ENCODE measurements around the gene TDRD12. TPM values are rescaled to one million over a fixed set of nuclear protein-coding genes. Genes with fewer than 3 reads are reported as not detected.

Gene TDRD12
- total and polyA plus RNA-seq, 7 donors: 0.06 to 1.5 (median 0.28) TPM; not detected in 4

- TF ChIP-seq POLR2A (IDR thresholded peaks at IDR 0.05) (no peak), POLR2AphosphoS5 (IDR thresholded peaks at IDR 0.05) (no peak), CTCF (IDR thresholded peaks at IDR 0.05) (no peak), EP300 (IDR thresholded peaks at IDR 0.05) (no peak)
- Histone ChIP-seq H3K9me3 (no peaks in the 10 kb centered on the region), H3K4me3 (no peak overlapping the region), H3K27ac (no peak overlapping the region), H3K36me3 (peaks cover 0 to 28% (median 4%) of the 10 kb centered on the region in 4 donors), H3K4me1 (no peaks in the 10 kb centered on the region), H3K27me3 (no peaks in the 10 kb centered on the region)
- no peak for DNase-seq
- intact Hi-C loops (cut with DNase I): no loop called here
- 83 to 92% methylated on average over 5 of the region's 5 CpGs for WGBS, 2 donors
Observed at GRCh38 chr19:32717496-32717895, 2.1 kb upstream of the TDRD12 start.

GRCh38 chr19:32718286-32718685, 1.3 kb upstream of the TDRD12 start:
- H3K4me1 ChIP-seq: no peaks in the 10 kb centered on the region

GRCh38 chr19:32720216-32720935, 809 bp downstream of the TDRD12 start:
- H3K4me1 ChIP-seq: no peaks in the 10 kb centered on the region
- TF ChIP-seq EP300 (IDR thresholded peaks at IDR 0.05): no peak
- H3K36me3 ChIP-seq: peaks cover 0 to 1% (median 0%) of the 10 kb centered on the region in 4 donors
- WGBS, 2 donors: 94 to 96% methylated on average over 22 of the region's 22 CpGs
- no peaks in the 10 kb centered on the region for H3K27me3 ChIP-seq
- intact Hi-C loops (cut with DNase I): no loop called here
- H3K4me3 ChIP-seq: no peak overlapping the region
- H3K9me3 ChIP-seq: no peaks in the 10 kb centered on the region
- no peak overlapping the region for H3K27ac ChIP-seq
- no peak for DNase-seq

More at GRCh38 chr19:32718286-32718685, 1.3 kb upstream of the TDRD12 start:
- DNase-seq: no peak
- no peak overlapping the region for H3K4me3 ChIP-seq
- H3K27me3 ChIP-seq: no peaks in the 10 kb centered on the region
- intact Hi-C loops (cut with DNase I): no loop called here
- no peaks in the 10 kb centered on the region for H3K9me3 ChIP-seq
- 81 to 92% methylated on average over 7 of the region's 7 CpGs for WGBS, 2 donors
- no peak overlapping the region for H3K27ac ChIP-seq
- TF ChIP-seq POLR2AphosphoS5 (IDR thresholded peaks at IDR 0.05) (no peak), POLR2A (IDR thresholded peaks at IDR 0.05) (no peak), EP300 (IDR thresholded peaks at IDR 0.05) (no peak), CTCF (IDR thresholded peaks at IDR 0.05) (no peak)
- peaks cover 0 to 20% (median 2%) of the 10 kb centered on the region in 4 donors for H3K36me3 ChIP-seq

GRCh38 chr19:32720936-32721250, 1.3 kb downstream of the TDRD12 start:
- 97 to 98% methylated on average over 22 of the region's 22 CpGs for WGBS, 2 donors
- no peaks in the 10 kb centered on the region for H3K36me3 ChIP-seq
- TF ChIP-seq CTCF (IDR thresholded peaks at IDR 0.05) (no peak), EP300 (IDR thresholded peaks at IDR 0.05) (no peak), POLR2A (IDR thresholded peaks at IDR 0.05) (no peak), POLR2AphosphoS5 (IDR thresholded peaks at IDR 0.05) (no peak)
- DNase-seq: no peak
- intact Hi-C loops (cut with DNase I): no loop called here
- H3K27ac ChIP-seq: no peak overlapping the region
- H3K4me1 ChIP-seq: no peaks in the 10 kb centered on the region
- no peaks in the 10 kb centered on the region for H3K9me3 ChIP-seq
- no peaks in the 10 kb centered on the region for H3K27me3 ChIP-seq
- no peak overlapping the region for H3K4me3 ChIP-seq

- Histone ChIP-seq H3K27ac (no peak overlapping the region), H3K4me1 (no peaks in the 10 kb centered on the region), H3K36me3 (no peaks in the 10 kb centered on the region), H3K9me3 (no peaks in the 10 kb centered on the region), H3K27me3 (no peaks in the 10 kb centered on the region), H3K4me3 (no peak overlapping the region)
- no peak for DNase-seq
- TF ChIP-seq EP300 (IDR thresholded peaks at IDR 0.05) (no peak), POLR2AphosphoS5 (IDR thresholded peaks at IDR 0.05) (no peak)
- 85 to 89% methylated on average over 4 of the region's 4 CpGs for WGBS, 2 donors
- intact Hi-C loops (cut with DNase I): no loop called here
Observed at GRCh38 chr19:32735936-32736335, 16.4 kb downstream of the TDRD12 start.

- Histone ChIP-seq H3K27ac (no peak overlapping the region), H3K27me3 (peaks cover 0 to 4% (median 0%) of the 10 kb centered on the region in 3 donors), H3K36me3 (no peaks in the 10 kb centered on the region), H3K4me1 (no peaks in the 10 kb centered on the region), H3K4me3 (no peak overlapping the region), H3K9me3 (no peaks in the 10 kb centered on the region)
- TF ChIP-seq EP300 (IDR thresholded peaks at IDR 0.05) (no peak), POLR2AphosphoS5 (IDR thresholded peaks at IDR 0.05) (no peak), CTCF (IDR thresholded peaks at IDR 0.05) (no peak), POLR2A (IDR thresholded peaks at IDR 0.05) (no peak)
- intact Hi-C loops (cut with DNase I): no loop called here
- WGBS, 2 donors: 97 to 98% methylated on average over 9 of the region's 9 CpGs
- no peak for DNase-seq
Observed at GRCh38 chr19:32743021-32743420, 23.5 kb downstream of the TDRD12 start.

Data from sigmoid colon (tissue), 7 donors.